H7 (cell line): Measurements from ENCODE around the gene PCCA. TPM values are rescaled to one million over a fixed set of nuclear protein-coding genes. Genes with fewer than 3 reads are reported as not detected.
"Not testable (repeated sequence)": the region's sequence is repeated elsewhere in the genome, so short reads cannot be mapped to it uniquely, and the experiment has no call there.

Source experiments
- DNase-seq: peaks from one replicate; pipeline ENCODE4 v3.0.0; 2012
- H3K27me3 ChIP-seq: 2 replicates; pipeline ENCODE4 v1.6.0; 2011; ENCODE audit warnings: mild to moderate bottlenecking, low read length; ENCODE audit not compliant: control insufficient read depth, insufficient read depth
- H3K36me3 ChIP-seq: replicated peaks from 2 replicates; pipeline ENCODE4 v1.5.1; 2011; ENCODE audit warnings: low read length; ENCODE audit not compliant: control insufficient read depth, insufficient read depth
- H3K4me3 ChIP-seq: 2 replicates; pipeline ENCODE4 v1.5.1; 2011; ENCODE audit warnings: low read depth, mild to moderate bottlenecking, control low read depth, low read length, moderate library complexity; ENCODE audit not compliant: insufficient read depth
- total RNA-seq: library from RNA; depleted of rRNA; stranded (reverse); fragments of >200 nt; shearing (Covaris generic); gene quantifications from 2 replicates; pipeline ENCODE4 v1.2.3, GENCODE V29; 2014; rRNA removed

The PCCA gene
- total RNA-seq, result 23.9 and 45.8 TPM in 2 replicates

DNA sequence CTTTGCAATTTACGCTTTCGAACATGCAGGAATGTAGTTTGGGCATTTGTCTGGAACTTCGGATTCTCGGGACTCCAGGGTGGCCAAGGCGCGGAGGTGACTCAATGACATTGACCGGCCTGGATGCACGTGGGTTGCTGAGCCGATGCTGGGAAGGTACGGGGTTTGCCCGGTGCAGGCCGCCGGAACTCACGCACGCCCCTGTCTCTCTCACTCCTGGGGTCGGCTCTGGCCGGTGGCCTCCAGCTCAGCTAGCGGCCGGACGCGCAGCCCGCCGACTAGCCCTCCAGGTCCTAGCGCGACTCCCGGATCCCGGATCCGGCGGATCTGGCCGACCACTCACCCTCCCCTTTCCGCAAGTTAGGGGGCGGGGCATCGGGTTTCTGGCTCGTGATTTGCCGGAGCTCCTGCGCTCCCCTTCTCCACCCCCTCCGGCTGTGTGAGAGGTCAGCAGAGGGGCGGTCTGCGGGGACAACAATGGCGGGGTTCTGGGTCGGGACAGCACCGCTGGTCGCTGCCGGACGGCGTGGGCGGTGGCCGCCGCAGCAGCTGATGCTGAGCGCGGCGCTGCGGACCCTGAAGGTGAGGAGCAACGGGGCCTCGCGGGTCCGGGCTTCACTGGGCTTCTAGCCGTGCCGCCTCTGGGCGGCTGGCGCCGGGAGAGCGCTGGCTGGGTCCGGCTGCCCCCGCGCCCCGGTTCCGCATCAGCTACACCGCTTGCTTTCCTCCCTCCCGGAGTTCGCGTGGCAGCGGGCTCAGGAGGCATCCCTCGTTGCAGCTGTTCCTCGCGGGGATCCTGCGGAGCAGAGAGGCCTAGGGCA lies at the start of gene PCCA:
Gene PCCA, plus strand, starts transcription at position 450 of the 821 bp plus-strand sequence. Its CDS starts 28 bp downstream, at position 478.
- Histone ChIP-seq H3K27me3 (no peaks in the 10 kb centered on the region), H3K36me3 (peaks cover 5% of the 10 kb centered on the region), H3K4me3 (peak within 1 kb of the TSS; percentile 99)
- DNase-seq, result peak; percentile 98

- H3K27me3 ChIP-seq, result no peaks in the 10 kb centered on the region
- H3K4me3 ChIP-seq, result no peak overlapping the region
- no peaks in the 10 kb centered on the region for H3K36me3 ChIP-seq
- no peak for DNase-seq
Observed at GRCh38 chr13:100039740-100040139, 49.2 kb upstream of the PCCA start.

DNA sequence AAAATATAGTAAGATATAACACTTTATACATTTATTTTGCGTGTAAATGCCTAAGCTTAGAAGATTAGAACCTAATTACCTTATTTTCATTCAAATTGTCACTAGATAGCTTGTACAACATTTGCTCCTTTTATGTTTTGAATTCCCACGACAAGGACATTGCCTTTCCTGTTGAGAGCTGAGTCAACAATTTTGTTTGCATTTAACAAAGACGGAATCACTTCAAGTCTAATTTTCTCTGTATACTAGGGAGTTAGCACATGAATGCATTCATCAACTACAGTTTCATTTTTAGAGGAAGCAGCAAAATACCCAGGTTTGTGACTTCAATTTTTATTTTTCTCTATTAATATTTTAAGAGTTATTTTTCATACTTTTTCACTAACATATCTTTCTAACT lies 48.7 kb upstream of the PCCA start:
- H3K36me3 ChIP-seq, result no peaks in the 10 kb centered on the region
- no peak overlapping the region for H3K4me3 ChIP-seq
- DNase-seq, result no peak
- no peaks in the 10 kb centered on the region for H3K27me3 ChIP-seq

- H3K4me3 ChIP-seq, result no peak overlapping the region
- no peaks in the 10 kb centered on the region for H3K36me3 ChIP-seq
- no peaks in the 10 kb centered on the region for H3K27me3 ChIP-seq
- no peak for DNase-seq
Observed at GRCh38 chr13:100044936-100045335, 44.0 kb upstream of the PCCA start.

GRCh38 chr13:100045355-100045754 lies 43.5 kb upstream of the PCCA start:
- Histone ChIP-seq H3K36me3 (no peaks in the 10 kb centered on the region), H3K4me3 (no peak overlapping the region), H3K27me3 (no peaks in the 10 kb centered on the region)
- DNase-seq, result no peak

DNA sequence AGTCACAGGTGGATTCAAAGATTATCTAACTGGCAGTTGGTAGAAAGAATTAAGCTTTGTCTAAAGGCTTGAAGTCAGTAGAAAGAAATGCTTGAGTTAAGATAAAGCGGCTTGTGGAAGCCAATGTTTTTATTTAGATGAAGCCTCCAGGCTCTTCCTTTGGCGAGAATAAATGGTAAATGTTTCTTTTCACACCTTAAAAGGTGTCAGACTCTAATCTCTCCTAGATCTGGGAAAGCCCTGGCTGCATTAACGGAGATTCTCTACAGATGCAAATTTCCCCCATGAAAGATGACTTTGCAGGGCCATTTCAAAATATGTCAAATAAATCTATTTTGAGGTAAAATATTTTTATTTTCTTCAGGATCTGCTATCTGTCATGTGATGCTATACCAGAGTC lies 37.8 kb upstream of the PCCA start:
- Histone ChIP-seq H3K27me3 (no peaks in the 10 kb centered on the region), H3K4me3 (no peak overlapping the region)
- no peak for DNase-seq

DNA sequence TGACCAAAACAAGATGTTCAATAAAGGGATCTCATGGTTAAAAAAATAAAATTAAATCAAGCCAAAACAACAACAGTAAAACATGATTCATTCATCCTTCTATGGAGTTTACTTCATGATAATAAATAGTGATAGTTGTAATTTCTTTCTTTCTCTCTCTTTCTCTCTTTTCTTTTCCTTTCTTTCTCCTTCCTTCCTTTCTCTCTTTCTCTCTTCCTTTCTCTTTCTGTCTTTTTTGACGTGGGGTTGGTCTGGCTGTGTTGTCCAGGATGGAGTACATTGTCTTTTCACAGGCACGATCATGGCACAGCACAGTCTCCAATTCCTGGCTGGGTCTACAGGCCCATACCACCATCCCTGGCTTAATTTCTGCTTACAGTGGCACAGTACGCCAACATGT lies 29.1 kb upstream of the PCCA start:
- Histone ChIP-seq H3K4me3 (no peak overlapping the region), H3K36me3 (no peaks in the 10 kb centered on the region), H3K27me3 (no peaks in the 10 kb centered on the region)
- no peak for DNase-seq

More for the DNA sequence above, 37.8 kb upstream of the PCCA start:
- no peaks in the 10 kb centered on the region for H3K36me3 ChIP-seq

GRCh38 chr13:100063333-100063732 lies 25.6 kb upstream of the PCCA start:
- Histone ChIP-seq H3K4me3 (no peak overlapping the region), H3K27me3 (no peaks in the 10 kb centered on the region), H3K36me3 (no peaks in the 10 kb centered on the region)
- no peak for DNase-seq

DNA sequence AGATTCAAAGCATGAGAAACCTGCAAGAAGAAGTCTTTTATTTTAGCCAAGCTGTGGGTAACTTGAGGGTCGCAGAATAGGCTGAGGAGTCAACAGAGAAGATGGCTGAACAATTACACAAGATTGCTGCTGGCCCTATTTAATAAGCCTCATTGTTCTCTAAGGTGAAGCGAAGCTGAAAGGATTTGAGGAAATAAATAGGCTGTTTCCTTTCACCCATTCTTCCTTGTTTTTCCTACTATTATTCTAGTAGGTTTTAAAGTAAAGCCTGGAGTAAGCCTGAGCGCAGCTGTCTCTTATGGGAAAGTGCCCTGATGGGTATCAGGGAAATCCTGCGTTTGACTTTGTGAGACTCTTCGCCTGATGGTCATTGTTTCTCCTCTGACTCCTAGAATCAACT lies 25.0 kb upstream of the PCCA start:
- Histone ChIP-seq H3K4me3 (no peak overlapping the region), H3K27me3 (no peaks in the 10 kb centered on the region), H3K36me3 (no peaks in the 10 kb centered on the region)
- DNase-seq, result no peak

DNA sequence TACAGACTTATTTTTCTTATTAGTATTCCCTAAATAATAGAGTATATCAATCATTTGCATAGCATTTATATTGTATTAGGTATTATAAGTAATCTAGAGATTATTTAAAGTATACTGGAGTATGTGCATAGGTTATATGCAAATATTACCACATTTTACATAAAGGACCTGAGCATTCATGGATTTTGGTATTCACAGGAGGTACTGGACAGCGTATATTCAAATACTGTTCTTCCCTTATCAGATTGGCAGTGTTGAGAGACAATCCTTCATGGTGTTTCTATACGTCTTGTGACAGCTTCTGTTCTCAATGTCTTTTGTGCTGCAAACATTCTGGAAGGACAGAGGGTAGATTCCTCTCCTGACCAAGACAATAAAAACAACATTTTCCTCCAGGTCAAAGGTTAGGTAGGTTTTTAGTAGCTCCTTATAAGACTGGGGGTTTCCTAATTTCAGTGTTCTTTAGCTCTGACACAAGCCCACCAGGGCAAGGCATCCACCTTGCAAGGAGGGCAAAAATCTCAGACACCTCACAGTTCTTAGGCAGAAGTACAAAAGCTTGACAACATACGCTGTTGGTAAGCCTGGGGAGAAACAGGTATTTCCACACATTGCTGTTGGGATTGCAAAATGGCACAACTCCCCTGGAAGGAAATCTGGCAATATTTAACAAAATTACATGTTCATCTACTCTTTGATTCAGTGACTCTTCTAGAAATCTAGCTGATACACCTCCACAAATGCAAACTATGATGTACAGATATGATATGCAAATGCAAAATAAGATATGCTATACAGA lies 20.6 kb upstream of the PCCA start:
- Histone ChIP-seq H3K36me3 (no peaks in the 10 kb centered on the region), H3K4me3 (no peak overlapping the region), H3K27me3 (no peaks in the 10 kb centered on the region)
- no peak for DNase-seq

- Histone ChIP-seq H3K4me3 (no peak overlapping the region), H3K36me3 (no peaks in the 10 kb centered on the region), H3K27me3 (no peaks in the 10 kb centered on the region)
- no peak for DNase-seq
Observed at GRCh38 chr13:100069278-100069677, 19.6 kb upstream of the PCCA start.

DNA sequence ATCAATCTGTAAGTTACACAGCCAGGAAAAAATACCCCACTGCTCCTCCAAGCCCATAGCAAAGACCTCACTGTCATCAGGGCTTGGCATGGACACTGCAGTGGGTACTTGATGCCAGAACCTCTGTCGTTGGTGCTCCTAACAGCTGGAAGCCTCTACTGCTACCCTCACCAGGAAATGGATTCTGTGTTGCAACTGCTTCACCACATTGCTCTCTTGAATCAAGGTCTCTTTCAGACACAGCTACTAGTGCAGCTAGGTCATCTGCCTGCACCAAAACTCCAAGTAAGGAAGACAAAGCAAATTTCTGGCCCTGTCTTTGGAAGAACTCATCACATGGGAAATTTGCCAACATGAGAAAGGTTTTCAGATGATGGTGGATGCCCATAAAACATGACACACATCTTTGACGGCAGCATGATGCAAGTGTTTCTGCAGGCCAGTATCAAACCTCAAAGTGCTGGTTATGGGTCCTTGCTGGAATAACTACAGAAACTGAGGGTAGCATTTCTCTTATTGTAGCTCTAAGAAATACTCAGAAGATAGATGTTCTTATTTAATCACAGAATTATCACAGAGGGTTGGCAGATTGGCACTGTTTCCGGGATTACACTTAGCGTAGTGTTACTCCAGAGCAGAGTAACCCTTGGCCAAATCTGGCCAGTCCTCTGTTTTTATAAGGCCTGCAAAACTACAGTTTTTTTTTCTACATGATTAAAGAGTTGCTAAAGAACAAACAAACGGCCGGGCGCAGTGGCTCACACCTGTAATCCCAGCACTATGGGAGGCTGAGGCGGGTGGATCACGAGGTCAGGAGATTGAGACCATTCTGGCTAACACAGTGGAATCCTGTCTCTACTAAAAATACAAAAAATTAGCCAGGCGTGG lies 12.9 kb upstream of the PCCA start:
- DNase-seq, result no peak
- no peaks in the 10 kb centered on the region for H3K36me3 ChIP-seq
- no peak overlapping the region for H3K4me3 ChIP-seq
- no peaks in the 10 kb centered on the region for H3K27me3 ChIP-seq

- not testable (repeated sequence) for H3K4me3 ChIP-seq, H3K27me3 ChIP-seq, DNase-seq, H3K36me3 ChIP-seq
Observed at GRCh38 chr13:100079003-100079402, 9.9 kb upstream of the PCCA start.

- not testable (repeated sequence) for H3K36me3 ChIP-seq, DNase-seq, H3K4me3 ChIP-seq, H3K27me3 ChIP-seq
Observed at GRCh38 chr13:100083401-100083800, 5.5 kb upstream of the PCCA start.
